Measurements from ENCODE around the gene CASP10.

- TF ChIP-seq, protein P1, sequence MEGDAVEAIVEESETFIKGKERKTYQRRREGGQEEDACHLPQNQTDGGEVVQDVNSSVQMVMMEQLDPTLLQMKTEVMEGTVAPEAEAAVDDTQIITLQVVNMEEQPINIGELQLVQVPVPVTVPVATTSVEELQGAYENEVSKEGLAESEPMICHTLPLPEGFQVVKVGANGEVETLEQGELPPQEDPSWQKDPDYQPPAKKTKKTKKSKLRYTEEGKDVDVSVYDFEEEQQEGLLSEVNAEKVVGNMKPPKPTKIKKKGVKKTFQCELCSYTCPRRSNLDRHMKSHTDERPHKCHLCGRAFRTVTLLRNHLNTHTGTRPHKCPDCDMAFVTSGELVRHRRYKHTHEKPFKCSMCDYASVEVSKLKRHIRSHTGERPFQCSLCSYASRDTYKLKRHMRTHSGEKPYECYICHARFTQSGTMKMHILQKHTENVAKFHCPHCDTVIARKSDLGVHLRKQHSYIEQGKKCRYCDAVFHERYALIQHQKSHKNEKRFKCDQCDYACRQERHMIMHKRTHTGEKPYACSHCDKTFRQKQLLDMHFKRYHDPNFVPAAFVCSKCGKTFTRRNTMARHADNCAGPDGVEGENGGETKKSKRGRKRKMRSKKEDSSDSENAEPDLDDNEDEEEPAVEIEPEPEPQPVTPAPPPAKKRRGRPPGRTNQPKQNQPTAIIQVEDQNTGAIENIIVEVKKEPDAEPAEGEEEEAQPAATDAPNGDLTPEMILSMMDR (IDR thresholded peaks at IDR 0.05): no peak
- no peak for TF ChIP-seq POLR2A (IDR thresholded peaks at IDR 0.05)
Measured at GRCh38 chr2:201195331-201195730, 12.4 kb downstream of the CASP10 start.
